Prostate gland (tissue), 1 donor: ENCODE data around the gene HAT1.

Experiments
- POLR2A ChIP-seq: fragments of 450-650 bp; IDR thresholded peaks from one replicate; pipeline ENCODE4 v1.6.1; 2016; ENCODE audit warnings: antibody characterized with exemption, mild to moderate bottlenecking
- POLR2AphosphoS5 ChIP-seq: sonication (generic); formaldehyde crosslinking; IDR thresholded peaks from one replicate; pipeline ENCODE4 v1.6.1; 2017; ENCODE audit warnings: antibody characterized with exemption

GRCh38 chr2:171939058-171939742 is 16.9 kb downstream of the HAT1 start:
- TF ChIP-seq POLR2AphosphoS5 = no peak
- no peak for TF ChIP-seq POLR2A
